SK-N-SH (cell line): Measurements from ENCODE around the gene AFAP1. TPM values are rescaled to one million over a fixed set of nuclear protein-coding genes. Genes with fewer than 3 reads are reported as not detected.

Source experiments
- CTCF ChIA-PET: fragments of 300-600, 350-600 bp; formaldehyde crosslinking; extraction: SDS; loops from one replicate; lab custom pipeline; 2021; lab: Yijun Ruan, JAX
- POLR2A ChIA-PET: fragments of 350-600 bp; sonication (Branson Sonifier 250); formaldehyde crosslinking; extraction: SDS; loops from one replicate; lab custom pipeline; 2020; ENCODE audit warnings: antibody characterized with exemption, inconsistent platforms; lab: Yijun Ruan, JAX
- DNase-seq: peaks from one replicate; pipeline ENCODE4 v3.0.0; 2012
- H2AFZ ChIP-seq: fragments of 200-600 bp; sonication (generic); 2 replicates; pipeline ENCODE4 v1.8.1; 2016; ENCODE audit warnings: antibody characterized with exemption, mild to moderate bottlenecking, low read depth
- H3F3A ChIP-seq: fragments of 200-600 bp; sonication (generic); replicated peaks from 2 replicates; pipeline ENCODE3; 2016; ENCODE audit warnings: antibody characterized with exemption, mild to moderate bottlenecking; ENCODE audit not compliant: insufficient read depth
- H3K27ac ChIP-seq, 2 experiments: fragments of 200-500 bp in 1 of 2; fragments of 200-600 bp in 1 of 2; sonication (Bioruptor generic) in 1 of 2; sonication (generic), shearing (Covaris generic) in 1 of 2; 2 replicates each; pipeline versions ENCODE4 v1.5.1 to v1.6.1; 2014 to 2016; ENCODE audit warnings: low read depth in 2 of 2, inconsistent platforms in 1 of 2, low read length in 1 of 2, mild to moderate bottlenecking in 1 of 2, mixed read lengths in 1 of 2
- H3K27me3 ChIP-seq: fragments of 200-600 bp; sonication (generic), shearing (Covaris generic); 2 replicates; pipeline ENCODE4 v1.6.1; 2016; ENCODE audit warnings: mixed run types; ENCODE audit not compliant: insufficient read depth
- H3K36me3 ChIP-seq, 2 experiments: fragments of 200-500 bp in 1 of 2; fragments of 200-600 bp in 1 of 2; sonication (Bioruptor generic) in 1 of 2; sonication (generic) in 1 of 2; replicated peaks in 1 of 2; 2 replicates each; pipeline versions ENCODE3 to v1.5.1; 2014 to 2016; ENCODE audit warnings: low read length in 1 of 2, mild to moderate bottlenecking in 1 of 2; ENCODE audit not compliant: insufficient read depth in 2 of 2, control insufficient read depth in 1 of 2
- H3K4me1 ChIP-seq, 2 experiments: fragments of 200-500 bp in 1 of 2; fragments of 200-600 bp in 1 of 2; sonication (Bioruptor generic) in 1 of 2; sonication (generic), shearing (Covaris generic) in 1 of 2; 2 replicates each; pipeline versions ENCODE4 v1.5.1 to v1.6.1; 2014 to 2016; ENCODE audit warnings: low read depth in 1 of 2, low read length in 1 of 2, mixed run types in 1 of 2; ENCODE audit not compliant: insufficient read depth in 2 of 2, control insufficient read depth in 1 of 2
- H3K4me2 ChIP-seq: fragments of 200-600 bp; sonication (generic), shearing (Covaris generic); 2 replicates; pipeline ENCODE4 v1.6.1; 2017; ENCODE audit warnings: mixed run types
- H3K4me3 ChIP-seq, 2 experiments: fragments of 200-500 bp in 1 of 2; fragments of 200-600 bp in 1 of 2; sonication (Bioruptor generic) in 1 of 2; sonication (generic), shearing (Covaris generic) in 1 of 2; 2 replicates each; pipeline versions ENCODE4 v1.5.1 to v1.8.1; 2014 to 2016; ENCODE audit warnings: low read depth in 2 of 2, inconsistent platforms in 1 of 2, low read length in 1 of 2, mild to moderate bottlenecking in 1 of 2, mixed read lengths in 1 of 2, moderate library complexity in 1 of 2
- H3K79me2 ChIP-seq: fragments of 200-600 bp; sonication (generic); 2 replicates; pipeline ENCODE4 v1.8.1; 2017; ENCODE audit warnings: mild to moderate bottlenecking; ENCODE audit not compliant: insufficient read depth
- H3K9ac ChIP-seq: fragments of 200-600 bp; sonication (generic); 2 replicates; pipeline ENCODE4 v1.6.1; 2017; ENCODE audit warnings: mixed run types
- H3K9me2 ChIP-seq: fragments of 200-600 bp; sonication (generic); 2 replicates; pipeline ENCODE4 v1.6.1; 2017; ENCODE audit warnings: mixed run types
- H3K9me3 ChIP-seq: fragments of 200-600 bp; sonication (generic); 2 replicates; pipeline ENCODE4 v1.6.1; 2017; ENCODE audit warnings: mixed run types, mild to moderate bottlenecking, moderate library complexity
- H4K20me1 ChIP-seq: fragments of 200-600 bp; sonication (generic); 2 replicates; pipeline ENCODE4 v1.6.1; 2017; ENCODE audit warnings: mild to moderate bottlenecking, mixed run types; ENCODE audit not compliant: insufficient read depth
- CTCF ChIP-seq: fragments of 200-600 bp; sonication (generic); IDR thresholded peaks from 2 replicates; pipeline ENCODE4 v1.6.1; 2017; ENCODE audit warnings: antibody characterized with exemption, mild to moderate bottlenecking, moderate library complexity
- FOSL2 ChIP-seq: IDR thresholded peaks from 2 replicates; pipeline ENCODE4 v1.4.0; 2012; ENCODE audit warnings: low read depth, mild to moderate bottlenecking, moderate library complexity, borderline replicate concordance
- JUND ChIP-seq: IDR thresholded peaks from 2 replicates; pipeline ENCODE4 v1.4.0; 2012
- MAX ChIP-seq: IDR thresholded peaks from 2 replicates; pipeline ENCODE4 v1.4.0; 2012; ENCODE audit warnings: low read depth
- PBX3 ChIP-seq: IDR thresholded peaks from 2 replicates; pipeline ENCODE4; 2012
- RAD21 ChIP-seq: IDR thresholded peaks from 2 replicates; pipeline ENCODE4 v1.6.1; 2012; ENCODE audit warnings: mild to moderate bottlenecking, low read length
- RCOR1 ChIP-seq: fragments of 150-350 bp; IDR thresholded peaks from 2 replicates; pipeline ENCODE4 v1.6.1; 2017; ENCODE audit warnings: antibody characterized with exemption, low read length
- RFX5 ChIP-seq: IDR thresholded peaks from 2 replicates; pipeline ENCODE4 v1.6.1; 2012; ENCODE audit warnings: mild to moderate bottlenecking, improper control_type of control experiment, low read length
- SIN3A ChIP-seq: IDR thresholded peaks from 2 replicates; pipeline ENCODE4 v1.6.1; 2012; ENCODE audit warnings: low read depth, mild to moderate bottlenecking, low read length, moderate library complexity, borderline replicate concordance
- SMC3 ChIP-seq: IDR thresholded peaks from 2 replicates; pipeline ENCODE4 v1.6.1; 2012; ENCODE audit warnings: low read depth, low read length, improper control_type of control experiment
- TAF1 ChIP-seq: IDR thresholded peaks from 2 replicates; pipeline ENCODE4 v1.6.1; 2012; ENCODE audit warnings: low read depth, mild to moderate bottlenecking, low read length, moderate library complexity, borderline replicate concordance
- TCF12 ChIP-seq: IDR thresholded peaks from 2 replicates; pipeline ENCODE4 v1.4.0; 2012
- TEAD4 ChIP-seq: IDR thresholded peaks from 2 replicates; pipeline ENCODE4 v1.4.0; 2012; ENCODE audit warnings: mild to moderate bottlenecking, borderline replicate concordance; ENCODE audit not compliant: insufficient read depth
- USF1 ChIP-seq: IDR thresholded peaks from 2 replicates; pipeline ENCODE4 v1.4.0; 2012; ENCODE audit warnings: low read depth, borderline replicate concordance
- USF2 ChIP-seq: fragments of 150-350 bp; IDR thresholded peaks from 2 replicates; pipeline ENCODE4 v1.6.1; 2017; ENCODE audit warnings: antibody characterized with exemption, low read length, low read depth, borderline replicate concordance
- WGBS: methylation state at CpG from one replicate; pipeline ENCODE4 v1.1.6; 2017; ENCODE audit warnings: low lambda C conversion rate; 5-methylcytosine and 5-hydroxymethylcytosine counted together
- polyA plus RNA-seq, 3 experiments: library from polyadenylated mRNA; depleted of rRNA; stranded (reverse); fragments of >200 nt; gene quantifications; 2 replicates each; pipeline ENCODE4 v1.2.3, GENCODE V29; 2012

Gene AFAP1
- polyA plus RNA-seq, 1 of the 3 experiments (the other 2 are of a cell fraction): 67.9 TPM

- Histone ChIP-seq H3K4me1 (peaks cover 2 to 5% of the 10 kb centered on the region in 2 experiments; a peak in 3 of 4 replicates), H3K4me3 (no peak overlapping the region), H2AFZ (no peak overlapping the region), H3K27ac (no peak overlapping the region; a peak in 1 of 4 replicates), H3K9ac (no peak overlapping the region), H4K20me1 (peaks cover 10% of the 10 kb centered on the region), H3K4me2 (no peak overlapping the region), H3K27me3 (no peaks in the 10 kb centered on the region), H3F3A (peaks cover 41% of the 10 kb centered on the region), H3K36me3 (peaks cover 60 to 83% of the 10 kb centered on the region in 2 experiments), H3K9me3 (no peaks in the 10 kb centered on the region), H3K9me2 (no peaks in the 10 kb centered on the region), H3K79me2 (peaks cover 92% of the 10 kb centered on the region)
- TF ChIP-seq TEAD4 (no peak), TCF12 (no peak), USF2 (no peak), MAX (no peak), FOSL2 (no peak), CTCF (no peak), RAD21 (no peak), RFX5 (no peak), JUND (no peak), RCOR1 (no peak), SIN3A (no peak), USF1 (no peak), SMC3 (no peak), TAF1 (no peak), PBX3 (no peak)
- no peak for DNase-seq
- WGBS: 94% methylated on average over 11 of the region's 11 CpGs
- POLR2A ChIA-PET: no interaction called here
- CTCF ChIA-PET: interaction anchor here (1.0 to 13.1 kb wide), 7 partner anchors 18 to 187 kb away, joined by 3 to 231 read pairs (median 135); no protein-coding TSS in a partner anchor
Measured at GRCh38 chr4:7799306-7799705, 140.4 kb downstream of the AFAP1 start.
